Measurements from ENCODE around the gene PCGF1. TPM values are rescaled to one million over a fixed set of nuclear protein-coding genes. Genes with fewer than 3 reads are reported as not detected.
A peak's percentile ranks its signal among the peaks of the same experiment; 100 is the strongest.
"Not testable (repeated sequence)": the region's sequence is repeated elsewhere in the genome, so short reads cannot be mapped to it uniquely, and the experiment has no call there.

PCGF1 gene
- total and polyA plus RNA-seq, 4 donors = 3.3 to 12.5 (median 10.9) TPM

DNA sequence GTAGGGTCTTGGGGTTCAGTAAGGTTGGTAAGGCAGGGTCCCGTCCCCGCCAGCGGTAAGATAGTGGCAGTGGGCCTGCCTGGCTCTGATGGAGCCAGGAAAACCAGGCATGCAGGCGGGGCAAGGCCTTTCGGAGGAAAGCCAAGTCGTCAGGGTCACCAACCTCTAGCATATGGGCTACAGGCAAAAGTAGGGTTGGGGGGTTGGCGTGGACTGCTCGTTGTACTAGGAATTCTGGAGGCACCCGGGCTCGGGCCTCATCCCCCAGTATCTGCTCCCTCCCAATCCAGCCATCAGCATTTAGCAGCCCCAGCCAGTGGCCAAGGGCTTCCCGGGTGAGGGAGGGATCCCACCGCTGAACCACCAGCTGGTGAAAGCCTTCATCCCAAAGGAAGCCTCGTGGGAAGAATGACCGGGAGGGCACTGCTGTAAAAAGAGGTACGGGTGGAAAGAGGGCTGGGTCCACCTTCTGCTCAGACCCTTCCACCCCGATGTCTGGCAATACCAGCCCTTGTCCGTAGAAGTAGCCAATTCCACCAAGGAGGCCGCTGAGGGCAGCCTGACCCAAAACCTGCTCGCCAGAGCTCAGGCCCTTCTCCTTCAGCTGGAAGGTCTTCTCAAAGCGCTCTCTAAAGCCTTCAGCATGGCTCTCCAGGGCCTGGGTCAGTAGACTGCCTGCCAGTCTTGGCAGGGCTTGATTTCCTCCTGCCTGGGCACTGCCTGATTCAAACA lies 45.3 kb downstream of the PCGF1 start (continued):
- TF ChIP-seq ZBTB33 (IDR thresholded peaks at IDR 0.05) (no peak), HNF4G (IDR thresholded peaks at IDR 0.05) (no peak)

DNA sequence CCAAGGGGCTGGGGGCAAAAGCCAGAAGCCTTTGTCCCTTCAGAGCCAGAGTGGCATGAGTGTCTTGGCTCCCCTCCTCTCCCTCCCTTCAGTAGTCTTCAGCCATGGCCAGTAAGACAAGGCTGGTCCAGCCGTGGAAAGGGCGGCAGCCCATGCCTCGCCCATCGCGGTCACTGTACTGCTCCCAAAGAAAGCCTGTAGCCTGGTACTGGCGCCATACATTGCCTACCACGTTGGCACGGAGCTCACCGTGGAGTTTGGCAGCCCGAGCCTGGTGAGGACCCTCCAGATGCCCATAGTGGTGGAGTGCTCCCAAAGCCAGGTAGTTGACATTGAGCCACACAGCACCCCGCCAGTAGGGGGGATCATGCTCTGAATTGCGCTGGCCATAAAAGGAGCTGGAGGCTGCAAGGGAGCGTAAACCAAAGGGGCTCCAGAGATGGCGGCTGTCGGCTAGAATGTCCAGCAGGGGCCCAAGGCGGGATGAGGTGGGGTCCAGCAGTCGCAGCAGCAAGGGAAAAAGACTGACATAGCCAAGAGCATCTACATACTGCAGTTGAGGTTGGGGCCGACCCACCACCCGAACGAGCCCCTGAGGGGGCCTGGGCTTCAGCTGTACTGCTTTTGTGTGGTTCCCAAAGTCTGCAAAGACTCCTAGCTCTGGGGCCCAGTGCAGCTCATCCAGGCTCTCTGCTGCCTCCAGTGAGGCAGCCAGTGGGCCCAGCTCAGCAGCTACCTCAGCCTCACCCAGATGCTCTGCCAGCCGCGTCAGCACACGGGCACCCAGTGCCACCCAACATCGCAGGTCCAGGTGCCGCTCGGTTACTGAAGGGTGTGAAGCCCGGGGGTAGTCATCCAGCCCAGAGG lies 46.1 kb downstream of the PCGF1 start:
- Histone ChIP-seq H3K9me3 (ENCODE audit: control insufficient read depth in 4 of 4, low read length in 3 of 4) (no peaks in the 10 kb centered on the region), H3K4me1 (ENCODE audit: control insufficient read depth in 4 of 4, insufficient read depth in 4 of 4, low read length in 3 of 4) (peaks cover 4 to 36% (median 29%) of the 10 kb centered on the region in 4 donors), H3K9ac (ENCODE audit: low read depth in 1 of 2, low read length in 2 of 2) (no peak overlapping the region), H3K27me3 (ENCODE audit: control insufficient read depth in 4 of 4, insufficient read depth in 4 of 4, low read length in 3 of 4) (no peaks in the 10 kb centered on the region), H3K4me3 (ENCODE audit: low read depth in 1 of 3, low read length in 3 of 3) (no peak overlapping the region), H3K27ac (ENCODE audit: low read depth in 1 of 2, low read length in 2 of 2) (no peak overlapping the region), H3K36me3 (ENCODE audit: control insufficient read depth in 4 of 4, insufficient read depth in 3 of 4, low read depth in 1 of 4, low read length in 3 of 4) (peaks cover 3 to 19% (median 9%) of the 10 kb centered on the region in 4 donors)
- no peak for TF ChIP-seq FOXA1 (IDR thresholded peaks at IDR 0.05)
- TF ChIP-seq RAD21 (IDR thresholded peaks at IDR 0.05) = peak in 1 of 2 donors; percentile 4
- no peak for TF ChIP-seq ZBTB33 (IDR thresholded peaks at IDR 0.05)
- no peak for TF ChIP-seq RXRA (IDR thresholded peaks at IDR 0.05)
- WGBS = 96% methylated on average over 27 of the region's 27 CpGs
- no peak for DNase-seq (ENCODE audit: low spot score)

- H3K4me3 ChIP-seq (ENCODE audit: low read depth in 1 of 3, low read length in 3 of 3); DNase-seq (ENCODE audit: low spot score); H3K27me3 ChIP-seq (ENCODE audit: control insufficient read depth in 4 of 4, insufficient read depth in 4 of 4, low read length in 3 of 4); H3K27ac ChIP-seq (ENCODE audit: low read depth in 1 of 2, low read length in 2 of 2); H3K9ac ChIP-seq (ENCODE audit: low read depth in 1 of 2, low read length in 2 of 2); H3K9me3 ChIP-seq (ENCODE audit: control insufficient read depth in 4 of 4, low read length in 3 of 4): not testable (repeated sequence)
- peaks cover 8 to 42% (median 38%) of the 10 kb centered on the region in 4 donors for H3K4me1 ChIP-seq (ENCODE audit: control insufficient read depth in 4 of 4, insufficient read depth in 4 of 4, low read length in 3 of 4)
- 91% methylated on average over 10 of the region's 10 CpGs for WGBS
- peaks cover 3 to 19% (median 9%) of the 10 kb centered on the region in 4 donors for H3K36me3 ChIP-seq (ENCODE audit: control insufficient read depth in 4 of 4, insufficient read depth in 3 of 4, low read depth in 1 of 4, low read length in 3 of 4)
Measured at GRCh38 chr2:74460187-74460586, 47.3 kb downstream of the PCGF1 start.

- Histone ChIP-seq H3K4me1 (ENCODE audit: control insufficient read depth in 4 of 4, insufficient read depth in 4 of 4, low read length in 3 of 4) (peaks cover 8 to 43% (median 39%) of the 10 kb centered on the region in 4 donors), H3K36me3 (ENCODE audit: control insufficient read depth in 4 of 4, insufficient read depth in 3 of 4, low read depth in 1 of 4, low read length in 3 of 4) (peaks cover 3 to 19% (median 9%) of the 10 kb centered on the region in 4 donors), H3K4me3 (ENCODE audit: low read depth in 1 of 3, low read length in 3 of 3) (peak overlapping the region in 1 of 3 donors; percentile 58)
- H3K9ac ChIP-seq (ENCODE audit: low read depth in 1 of 2, low read length in 2 of 2); DNase-seq (ENCODE audit: low spot score); H3K27me3 ChIP-seq (ENCODE audit: control insufficient read depth in 4 of 4, insufficient read depth in 4 of 4, low read length in 3 of 4); H3K9me3 ChIP-seq (ENCODE audit: control insufficient read depth in 4 of 4, low read length in 3 of 4); H3K27ac ChIP-seq (ENCODE audit: low read depth in 1 of 2, low read length in 2 of 2): not testable (repeated sequence)
- WGBS = 88% methylated on average over 13 of the region's 13 CpGs
Measured at GRCh38 chr2:74459503-74460118, 47.9 kb downstream of the PCGF1 start.
